ENCODE results near the gene RAD9A. TPM values are rescaled to one million over a fixed set of nuclear protein-coding genes. Genes with fewer than 3 reads are reported as not detected.

Gene RAD9A
- total and polyA plus RNA-seq, 9 of the 15 experiments (the other 6 are each of a cell fraction or from before 2014, with no cell fraction given), result 1.4 to 41.2 (median 16.1) TPM

DNA sequence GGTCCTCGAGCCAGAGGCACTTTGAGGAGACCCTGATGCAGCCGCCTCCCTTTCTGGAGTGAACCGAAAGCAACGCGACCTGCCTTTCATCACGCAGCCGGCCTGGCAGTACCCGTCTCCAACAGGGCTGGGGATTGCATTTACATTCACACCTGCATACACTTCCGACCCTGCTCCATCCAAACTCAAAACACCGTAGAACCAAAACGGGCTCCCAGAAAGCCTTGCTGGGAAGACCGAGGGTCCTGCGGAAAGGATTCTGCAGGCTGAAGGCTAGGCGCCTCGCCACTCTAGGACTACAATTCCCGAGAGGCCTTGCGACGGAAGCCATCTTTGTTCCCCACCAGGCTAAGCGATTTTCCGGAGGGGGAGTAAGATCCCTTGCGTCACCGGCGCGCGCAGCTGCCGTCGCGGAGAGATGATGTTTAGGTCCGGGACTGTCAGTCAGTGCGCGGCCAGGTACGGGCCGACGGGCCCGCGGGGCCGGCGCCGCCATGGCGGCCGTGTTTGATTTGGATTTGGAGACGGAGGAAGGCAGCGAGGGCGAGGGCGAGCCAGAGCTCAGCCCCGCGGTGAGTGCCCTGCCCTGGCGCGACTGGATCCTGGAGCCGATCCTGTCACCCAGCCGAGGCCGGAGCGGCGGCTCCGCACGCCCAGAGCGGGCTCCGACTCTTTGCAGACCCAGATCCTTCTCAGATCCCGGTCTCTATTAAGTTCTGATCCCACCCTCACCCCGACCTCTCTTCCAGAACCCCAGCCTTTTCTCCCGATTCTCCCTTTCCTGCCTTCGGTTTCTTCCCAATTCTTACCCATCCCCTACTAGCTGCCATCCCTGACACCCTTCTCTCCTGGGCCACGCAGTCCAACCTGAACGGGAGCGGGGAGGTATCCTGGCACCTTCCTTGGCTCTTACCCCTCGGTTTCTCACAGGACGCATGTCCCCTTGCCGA lies 36.5 kb downstream of the RAD9A start, which contains the start of gene RPS6KB2 (continued):
- TF ChIP-seq HNRNPL (IDR thresholded peaks at IDR 0.05; ENCODE audit: low read depth, low read length) (no peak), THRAP3 (IDR thresholded peaks at IDR 0.05; ENCODE audit: borderline replicate concordance) (no peak), CTBP1 (IDR thresholded peaks at IDR 0.05; ENCODE audit: borderline replicate concordance) (peak; percentile 64; the same call in 1 of the 2 replicates), NR2C2 (CRISPR knock-in tag; IDR thresholded peaks at IDR 0.05) (peak; percentile 58; the same call in 1 of the 2 replicates), NR2C2 (tag; IDR thresholded peaks at IDR 0.05) (peak; percentile 71)
- TF ChIP-seq, protein P1, sequence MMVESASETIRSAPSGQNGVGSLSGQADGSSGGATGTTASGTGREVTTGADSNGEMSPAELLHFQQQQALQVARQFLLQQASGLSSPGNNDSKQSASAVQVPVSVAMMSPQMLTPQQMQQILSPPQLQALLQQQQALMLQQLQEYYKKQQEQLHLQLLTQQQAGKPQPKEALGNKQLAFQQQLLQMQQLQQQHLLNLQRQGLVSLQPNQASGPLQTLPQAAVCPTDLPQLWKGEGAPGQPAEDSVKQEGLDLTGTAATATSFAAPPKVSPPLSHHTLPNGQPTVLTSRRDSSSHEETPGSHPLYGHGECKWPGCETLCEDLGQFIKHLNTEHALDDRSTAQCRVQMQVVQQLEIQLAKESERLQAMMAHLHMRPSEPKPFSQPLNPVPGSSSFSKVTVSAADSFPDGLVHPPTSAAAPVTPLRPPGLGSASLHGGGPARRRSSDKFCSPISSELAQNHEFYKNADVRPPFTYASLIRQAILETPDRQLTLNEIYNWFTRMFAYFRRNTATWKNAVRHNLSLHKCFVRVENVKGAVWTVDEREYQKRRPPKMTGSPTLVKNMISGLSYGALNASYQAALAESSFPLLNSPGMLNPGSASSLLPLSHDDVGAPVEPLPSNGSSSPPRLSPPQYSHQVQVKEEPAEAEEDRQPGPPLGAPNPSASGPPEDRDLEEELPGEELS (CRISPR knock-in tag; IDR thresholded peaks at IDR 0.05; ENCODE audit: borderline replicate concordance), result no peak
- TF ChIP-seq, protein P2, sequence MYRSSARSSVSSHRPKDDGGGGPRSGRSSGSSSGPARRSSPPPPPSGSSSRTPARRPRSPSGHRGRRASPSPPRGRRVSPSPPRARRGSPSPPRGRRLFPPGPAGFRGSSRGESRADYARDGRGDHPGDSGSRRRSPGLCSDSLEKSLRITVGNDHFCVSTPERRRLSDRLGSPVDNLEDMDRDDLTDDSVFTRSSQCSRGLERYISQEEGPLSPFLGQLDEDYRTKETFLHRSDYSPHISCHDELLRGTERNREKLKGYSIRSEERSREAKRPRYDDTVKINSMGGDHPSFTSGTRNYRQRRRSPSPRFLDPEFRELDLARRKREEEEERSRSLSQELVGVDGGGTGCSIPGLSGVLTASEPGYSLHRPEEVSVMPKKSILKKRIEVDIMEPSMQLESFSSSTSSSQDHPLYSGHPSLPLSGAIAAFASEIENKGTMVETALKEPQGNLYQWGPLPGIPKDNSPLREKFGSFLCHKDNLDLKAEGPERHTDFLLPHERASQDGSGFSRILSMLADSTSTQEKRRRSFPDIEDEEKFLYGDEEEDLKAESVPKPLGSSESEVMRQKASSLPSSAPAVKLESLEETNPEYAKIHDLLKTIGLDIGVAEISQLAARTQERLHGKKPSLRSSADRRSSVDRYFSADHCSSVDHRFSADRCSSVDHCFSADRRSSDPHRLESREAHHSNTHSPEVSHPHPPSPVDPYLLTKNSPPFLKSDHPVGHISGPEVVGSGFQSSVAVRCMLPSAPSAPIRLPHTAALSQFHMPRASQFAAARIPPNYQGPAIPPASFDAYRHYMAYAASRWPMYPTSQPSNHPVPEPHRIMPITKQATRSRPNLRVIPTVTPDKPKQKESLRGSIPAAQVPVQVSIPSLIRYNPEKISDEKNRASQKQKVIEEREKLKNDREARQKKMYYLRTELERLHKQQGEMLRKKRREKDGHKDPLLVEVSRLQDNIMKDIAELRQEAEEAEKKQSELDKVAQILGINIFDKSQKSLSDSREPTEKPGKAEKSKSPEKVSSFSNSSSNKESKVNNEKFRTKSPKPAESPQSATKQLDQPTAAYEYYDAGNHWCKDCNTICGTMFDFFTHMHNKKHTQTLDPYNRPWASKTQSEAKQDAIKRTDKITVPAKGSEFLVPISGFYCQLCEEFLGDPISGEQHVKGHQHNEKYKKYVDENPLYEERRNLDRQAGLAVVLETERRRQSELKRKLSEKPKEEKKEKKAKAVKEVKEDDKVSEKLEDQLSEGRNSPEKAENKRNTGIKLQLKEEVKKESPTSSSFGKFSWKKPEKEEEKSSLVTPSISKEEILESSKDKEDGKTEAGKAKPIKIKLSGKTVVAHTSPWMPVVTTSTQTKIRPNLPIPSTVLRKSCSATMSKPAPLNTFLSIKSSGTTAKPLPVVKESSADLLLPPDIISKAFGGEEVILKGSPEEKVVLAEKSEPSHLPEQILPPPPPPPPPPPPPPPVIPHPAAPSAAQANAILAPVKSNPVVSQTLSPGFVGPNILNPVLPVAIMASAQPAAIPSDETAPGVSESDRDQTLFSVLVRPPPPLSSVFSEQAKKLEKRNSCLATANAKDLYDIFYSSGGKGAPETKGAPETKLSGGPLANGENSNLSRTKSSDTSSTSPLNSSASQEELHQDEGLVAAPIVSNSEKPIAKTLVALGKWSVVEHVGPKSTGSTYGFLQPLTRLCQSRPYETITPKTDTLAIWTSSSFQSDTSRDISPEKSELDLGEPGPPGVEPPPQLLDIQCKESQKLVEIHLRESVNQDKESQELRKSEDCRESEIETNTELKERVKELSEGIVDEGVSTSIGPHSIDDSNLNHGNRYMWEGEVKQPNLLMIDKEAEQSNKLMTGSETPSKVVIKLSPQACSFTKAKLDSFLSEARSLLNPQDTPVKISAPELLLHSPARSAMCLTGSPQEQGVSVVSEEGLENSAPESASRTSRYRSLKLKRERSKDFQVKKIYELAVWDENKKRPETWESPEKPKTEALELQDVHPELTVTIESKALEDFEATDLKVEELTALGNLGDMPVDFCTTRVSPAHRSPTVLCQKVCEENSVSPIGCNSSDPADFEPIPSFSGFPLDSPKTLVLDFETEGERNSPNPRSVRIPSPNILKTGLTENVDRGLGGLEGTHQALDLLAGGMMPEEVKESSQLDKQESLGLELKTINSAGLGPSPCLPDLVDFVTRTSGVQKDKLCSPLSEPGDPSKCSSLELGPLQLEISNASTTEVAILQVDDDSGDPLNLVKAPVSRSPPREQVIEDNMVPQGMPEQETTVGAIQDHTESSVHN (IDR thresholded peaks at IDR 0.05; ENCODE audit: borderline replicate concordance in 1 of 2, low read depth in 1 of 2), result no peak
